ENCODE data around the gene MAPKAP1. TPM values are rescaled to one million over a fixed set of nuclear protein-coding genes. Genes with fewer than 3 reads are reported as not detected.
A peak's percentile ranks its signal among the peaks of the same experiment; 100 is the strongest.

Gene MAPKAP1
- total RNA-seq, 1 donor from 2014 or later: 74.6 TPM

- Mint-ChIP-seq H3K36me3 (ENCODE audit: insufficient read depth) (peaks cover 7% of the 10 kb centered on the region), H3K4me3 (ENCODE audit: low read depth) (no peak overlapping the region), H3K27ac (no peak overlapping the region), H3K4me1 (ENCODE audit: low read depth) (peaks cover 6% of the 10 kb centered on the region), H3K27me3 (no peaks in the 10 kb centered on the region), H3K9me3 (ENCODE audit: low read depth) (no peaks in the 10 kb centered on the region)
- TF ChIP-seq, protein P1, sequence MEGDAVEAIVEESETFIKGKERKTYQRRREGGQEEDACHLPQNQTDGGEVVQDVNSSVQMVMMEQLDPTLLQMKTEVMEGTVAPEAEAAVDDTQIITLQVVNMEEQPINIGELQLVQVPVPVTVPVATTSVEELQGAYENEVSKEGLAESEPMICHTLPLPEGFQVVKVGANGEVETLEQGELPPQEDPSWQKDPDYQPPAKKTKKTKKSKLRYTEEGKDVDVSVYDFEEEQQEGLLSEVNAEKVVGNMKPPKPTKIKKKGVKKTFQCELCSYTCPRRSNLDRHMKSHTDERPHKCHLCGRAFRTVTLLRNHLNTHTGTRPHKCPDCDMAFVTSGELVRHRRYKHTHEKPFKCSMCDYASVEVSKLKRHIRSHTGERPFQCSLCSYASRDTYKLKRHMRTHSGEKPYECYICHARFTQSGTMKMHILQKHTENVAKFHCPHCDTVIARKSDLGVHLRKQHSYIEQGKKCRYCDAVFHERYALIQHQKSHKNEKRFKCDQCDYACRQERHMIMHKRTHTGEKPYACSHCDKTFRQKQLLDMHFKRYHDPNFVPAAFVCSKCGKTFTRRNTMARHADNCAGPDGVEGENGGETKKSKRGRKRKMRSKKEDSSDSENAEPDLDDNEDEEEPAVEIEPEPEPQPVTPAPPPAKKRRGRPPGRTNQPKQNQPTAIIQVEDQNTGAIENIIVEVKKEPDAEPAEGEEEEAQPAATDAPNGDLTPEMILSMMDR (IDR thresholded peaks at IDR 0.05; ENCODE audit: unreplicated experiment): no peak
- DNase-seq (ENCODE audit: low spot score, unreplicated experiment): no peak
Observed at GRCh38 chr9:125659201-125659840, 47.7 kb downstream of the MAPKAP1 start.

DNA sequence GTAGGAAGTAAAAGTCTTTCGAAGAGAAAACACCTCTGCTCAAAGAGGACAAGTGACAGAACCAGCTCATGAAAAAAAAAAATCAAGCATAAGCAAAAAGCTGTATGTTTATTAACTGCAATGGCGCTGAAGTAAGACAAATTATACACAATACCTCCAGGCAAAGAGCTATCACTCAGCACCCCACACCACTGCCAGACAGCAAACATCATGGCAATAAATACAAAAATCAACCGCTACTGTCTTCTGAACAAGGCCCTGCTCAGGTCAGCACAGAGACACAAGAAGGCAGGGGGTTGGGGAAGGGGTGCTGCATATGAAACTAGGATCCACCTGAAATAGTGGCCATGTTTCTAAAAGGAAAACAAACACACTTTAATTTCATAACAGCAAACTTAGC lies 50.4 kb downstream of the MAPKAP1 start:
- Mint-ChIP-seq H3K4me1 (ENCODE audit: low read depth) (peaks cover 6% of the 10 kb centered on the region), H3K4me3 (ENCODE audit: low read depth) (no peak overlapping the region), H3K36me3 (ENCODE audit: insufficient read depth) (peaks cover 2% of the 10 kb centered on the region), H3K27me3 (no peaks in the 10 kb centered on the region), H3K27ac (peak overlapping the region; percentile 19), H3K9me3 (ENCODE audit: low read depth) (no peaks in the 10 kb centered on the region)
- TF ChIP-seq, protein P1 (IDR thresholded peaks at IDR 0.05; ENCODE audit: unreplicated experiment): no peak
- no peak for DNase-seq (ENCODE audit: low spot score, unreplicated experiment)

- no peak for DNase-seq (ENCODE audit: low spot score, unreplicated experiment)
- no peaks in the 10 kb centered on the region for H3K9me3 Mint-ChIP-seq (ENCODE audit: low read depth)
- H3K36me3 Mint-ChIP-seq (ENCODE audit: insufficient read depth): peaks cover 2% of the 10 kb centered on the region
- no peak overlapping the region for H3K27ac Mint-ChIP-seq
- no peak overlapping the region for H3K4me3 Mint-ChIP-seq (ENCODE audit: low read depth)
- H3K27me3 Mint-ChIP-seq: no peaks in the 10 kb centered on the region
- H3K4me1 Mint-ChIP-seq (ENCODE audit: low read depth): peaks cover 6% of the 10 kb centered on the region
- TF ChIP-seq, protein P1 (IDR thresholded peaks at IDR 0.05; ENCODE audit: unreplicated experiment): no peak
Observed at GRCh38 chr9:125655691-125656410, 51.2 kb downstream of the MAPKAP1 start.

DNA sequence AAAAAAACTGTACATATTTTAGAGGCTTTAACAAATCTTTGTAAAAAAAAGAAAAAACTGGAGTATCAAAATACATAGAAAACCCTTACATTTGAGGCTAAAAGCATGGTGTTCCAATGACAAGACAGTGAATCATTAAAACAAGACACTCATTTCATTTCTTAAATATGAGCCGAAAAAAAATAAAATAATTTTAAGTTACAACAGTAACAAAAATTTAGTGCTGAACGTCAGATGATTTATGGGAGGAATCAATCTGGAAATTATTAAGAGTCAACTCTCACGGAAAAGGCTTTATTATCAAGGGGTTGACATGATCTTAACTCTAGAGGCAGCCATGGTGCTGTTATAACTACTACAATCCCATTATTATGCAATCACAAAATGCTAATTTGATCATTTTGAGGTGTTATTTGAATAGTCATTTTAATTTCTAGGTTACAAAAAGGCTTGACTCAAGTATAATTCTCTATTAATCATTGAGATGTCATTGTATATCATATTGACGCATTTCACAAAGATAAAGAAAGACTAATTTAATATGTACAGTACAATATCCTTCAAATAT lies 51.9 kb downstream of the MAPKAP1 start:
- Mint-ChIP-seq H3K27ac (no peak overlapping the region), H3K4me1 (ENCODE audit: low read depth) (peaks cover 6% of the 10 kb centered on the region), H3K36me3 (ENCODE audit: insufficient read depth) (peaks cover 2% of the 10 kb centered on the region), H3K27me3 (no peaks in the 10 kb centered on the region), H3K9me3 (ENCODE audit: low read depth) (no peaks in the 10 kb centered on the region), H3K4me3 (ENCODE audit: low read depth) (no peak overlapping the region)
- TF ChIP-seq, protein P1 (IDR thresholded peaks at IDR 0.05; ENCODE audit: unreplicated experiment): no peak
- no peak for DNase-seq (ENCODE audit: low spot score, unreplicated experiment)

DNA sequence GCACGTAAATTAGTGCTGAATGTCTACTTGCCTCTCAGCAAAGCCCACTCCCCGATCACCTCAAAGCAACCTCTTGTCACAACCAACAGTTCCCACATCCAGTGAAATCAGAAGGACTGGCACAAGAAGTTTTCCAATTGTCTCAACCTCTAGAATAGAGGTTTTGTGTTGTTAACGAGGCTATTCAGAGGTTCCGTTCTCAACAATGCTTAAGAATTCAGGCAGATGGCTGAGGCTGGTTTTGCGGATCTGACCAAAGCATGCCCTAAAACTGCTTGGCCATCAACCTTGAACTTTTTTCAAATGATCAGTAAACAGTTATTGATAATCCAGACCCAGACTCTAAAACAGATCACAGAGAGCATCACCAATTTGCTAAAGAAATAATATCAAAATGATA lies 52.9 kb downstream of the MAPKAP1 start:
- Mint-ChIP-seq H3K9me3 (ENCODE audit: low read depth) (no peaks in the 10 kb centered on the region), H3K4me3 (ENCODE audit: low read depth) (no peak overlapping the region), H3K4me1 (ENCODE audit: low read depth) (peaks cover 6% of the 10 kb centered on the region), H3K27me3 (no peaks in the 10 kb centered on the region), H3K36me3 (ENCODE audit: insufficient read depth) (peaks cover 2% of the 10 kb centered on the region), H3K27ac (no peak overlapping the region)
- TF ChIP-seq, protein P1 (IDR thresholded peaks at IDR 0.05; ENCODE audit: unreplicated experiment): no peak
- DNase-seq (ENCODE audit: low spot score, unreplicated experiment): no peak

Data from progenitor cell of endocrine pancreas (in vitro differentiated cells).